HCT116 (cell line): Measurements from ENCODE around the gene TMEM44. TPM values are rescaled to one million over a fixed set of nuclear protein-coding genes. Genes with fewer than 3 reads are reported as not detected.

Source experiments
- ATAC-seq: fragments of 200-7000 bp; cut with Tn5 transposase; 2 replicates; pipeline ENCODE4 v1.9.1; 2020; ENCODE audit warnings: mild to moderate bottlenecking, moderate library complexity
- BruUV-seq: library from RNA; stranded (reverse); fragments of 400-500 nt; replicated peaks from 2 replicates; lab custom pipeline; 2021; lab: Mats Ljungman, UMichigan
- CTCF ChIA-PET: fragments of 300-600 bp; sonication (Branson Sonifier 250); formaldehyde crosslinking; loops from one replicate; lab custom pipeline; 2021; ENCODE audit warnings: antibody characterized with exemption; lab: Charles Lee
- POLR2A ChIA-PET: fragments of 300-600, 350-600 bp; sonication (Branson Sonifier 250); formaldehyde crosslinking; loops from one replicate; lab custom pipeline; 2021; ENCODE audit warnings: antibody characterized with exemption; lab: Charles Lee
- RAD21 ChIA-PET, 2 experiments: fragments of 300-600 bp; sonication (Branson Sonifier 250); formaldehyde crosslinking; loops; one replicate each; lab custom pipeline; 2023; ENCODE audit warnings: low total read pairs in 2 of 2; ENCODE audit not compliant: uncharacterized antibody in 2 of 2, unreplicated experiment in 2 of 2, low non-redundant PET in 1 of 2; lab: Charles Lee
- DNase-seq: peaks from one replicate; pipeline ENCODE4 v3.0.0-alpha.2; 2010; ENCODE audit warnings: low read depth, low spot score
- H2AFZ ChIP-seq: fragments of 200-600 bp; shearing (Covaris generic), sonication (generic); 2 replicates; pipeline ENCODE4 v1.6.1; 2017; ENCODE audit warnings: low read depth, mixed run types, mixed read lengths, antibody characterized with exemption, low read length; ENCODE audit not compliant: poor library complexity, severe bottlenecking
- H3K27ac ChIP-seq: 2 replicates; pipeline ENCODE4 v1.5.1; 2012; ENCODE audit warnings: low read depth, low read length
- H3K27me3 ChIP-seq: fragments of 200-600 bp; sonication (generic); 2 replicates; pipeline ENCODE4 v1.6.1; 2016; ENCODE audit warnings: mixed run types, low read length, mixed read lengths; ENCODE audit not compliant: insufficient read depth
- H3K36me3 ChIP-seq, 2 experiments: fragments of 200-500 bp in 1 of 2; fragments of 200-600 bp in 1 of 2; sonication (Bioruptor generic) in 1 of 2; sonication (generic) in 1 of 2; 2 replicates each; pipeline versions ENCODE4 v1.5.1 to v1.6.1; 2014 to 2016; ENCODE audit warnings: low read length in 2 of 2, inconsistent platforms in 1 of 2, mixed read lengths in 1 of 2, mixed run types in 1 of 2; ENCODE audit not compliant: insufficient read depth in 2 of 2, control insufficient read depth in 1 of 2
- H3K4me1 ChIP-seq, 2 experiments: fragments of 200-600 bp in 1 of 2; sonication (generic) in 1 of 2; 2 replicates each; pipeline versions ENCODE4 v1.5.1 to v1.6.1; 2012 to 2017; ENCODE audit warnings: low read length in 2 of 2, inconsistent platforms in 1 of 2, mild to moderate bottlenecking in 1 of 2, mixed read lengths in 1 of 2, mixed run types in 1 of 2, moderate library complexity in 1 of 2; ENCODE audit not compliant: insufficient read depth in 2 of 2, control insufficient read depth in 1 of 2
- H3K4me2 ChIP-seq: fragments of 200-600 bp; sonication (generic); 2 replicates; pipeline ENCODE4 v1.6.1; 2017; ENCODE audit warnings: mixed run types, low read length, mixed read lengths
- H3K4me3 ChIP-seq, 2 experiments: fragments of 200-600 bp in 1 of 2; sonication (generic) in 1 of 2; replicated peaks in 1 of 2; 2 replicates each; pipeline ENCODE4 v1.5.1; 2011 to 2016; ENCODE audit warnings: low read length in 2 of 2, control low read depth in 1 of 2, low read depth in 1 of 2, mild to moderate bottlenecking in 1 of 2, mixed read lengths in 1 of 2, mixed run types in 1 of 2
- H3K79me2 ChIP-seq: fragments of 200-600 bp; sonication (generic); 2 replicates; pipeline ENCODE4 v1.6.1; 2017; ENCODE audit warnings: mild to moderate bottlenecking, mixed run types, low read length, moderate library complexity, mixed read lengths; ENCODE audit not compliant: insufficient read depth
- H3K9ac ChIP-seq: fragments of 200-600 bp; sonication (generic); 2 replicates; pipeline ENCODE4 v1.6.1; 2016; ENCODE audit warnings: low read length, mixed read lengths
- H3K9me2 ChIP-seq: fragments of 200-600 bp; sonication (generic), shearing (Covaris generic); 2 replicates; pipeline ENCODE4 v1.6.1; 2017; ENCODE audit warnings: mixed run types, mild to moderate bottlenecking, moderate library complexity; ENCODE audit not compliant: insufficient read depth
- H3K9me3 ChIP-seq, 2 experiments: fragments of 200-500 bp in 1 of 2; fragments of 200-600 bp in 1 of 2; sonication (Bioruptor generic) in 1 of 2; sonication (generic) in 1 of 2; 2 replicates each; pipeline ENCODE4 v1.6.1; 2014 to 2017; ENCODE audit warnings: low read length in 2 of 2, mixed read lengths in 2 of 2, inconsistent platforms in 1 of 2, low read depth in 1 of 2, mild to moderate bottlenecking in 1 of 2, mixed run types in 1 of 2, moderate library complexity in 1 of 2; ENCODE audit not compliant: control insufficient read depth in 1 of 2, insufficient read depth in 1 of 2
- H4K20me1 ChIP-seq: fragments of 200-600 bp; sonication (generic), shearing (Covaris generic); 2 replicates; pipeline ENCODE4 v1.6.1; 2017; ENCODE audit warnings: mixed run types, mild to moderate bottlenecking, moderate library complexity; ENCODE audit not compliant: insufficient read depth
- ATF3 ChIP-seq: IDR thresholded peaks from 2 replicates; pipeline ENCODE4 v1.6.1; 2012
- CBX3 ChIP-seq: IDR thresholded peaks from 2 replicates; pipeline ENCODE4 v1.6.1; 2012; ENCODE audit warnings: low read depth
- CTCF ChIP-seq, 3 experiments: fragments of 200-600 bp in 1 of 3; sonication (generic) in 1 of 3; IDR thresholded peaks in 2 of 3; conservative IDR thresholded peaks in 1 of 3; 2 replicates each; pipeline ENCODE4 v1.5.1; 2012 to 2017; ENCODE audit warnings: low read depth in 2 of 3, low read length in 2 of 3, antibody characterized with exemption in 1 of 3, borderline replicate concordance in 1 of 3, control low read depth in 1 of 3, mild to moderate bottlenecking in 1 of 3, mixed read lengths in 1 of 3, mixed run types in 1 of 3, moderate library complexity in 1 of 3; ENCODE audit not compliant: insufficient read depth in 1 of 3
- EGR1 ChIP-seq: IDR thresholded peaks from 2 replicates; pipeline ENCODE4 v1.6.1; 2012; ENCODE audit warnings: low read depth
- ELF1 ChIP-seq: IDR thresholded peaks from 2 replicates; pipeline ENCODE4 v1.6.1; 2012; ENCODE audit warnings: low read depth, borderline replicate concordance
- EZH2phosphoT487 ChIP-seq: fragments of 200-600 bp; IDR thresholded peaks from 2 replicates; pipeline ENCODE4 v1.6.1; 2018; ENCODE audit warnings: antibody characterized with exemption, borderline replicate concordance
- FOSL1 ChIP-seq: IDR thresholded peaks from 2 replicates; pipeline ENCODE4 v1.6.1; 2012; ENCODE audit warnings: low read depth
- JUND ChIP-seq: IDR thresholded peaks from 2 replicates; pipeline ENCODE4 v1.6.1; 2012
- MAX ChIP-seq: IDR thresholded peaks from 2 replicates; pipeline ENCODE4 v1.6.1; 2012
- POLR2A ChIP-seq: IDR thresholded peaks from 2 replicates; pipeline ENCODE4 v1.7.0; 2011; ENCODE audit warnings: borderline replicate concordance; ENCODE audit not compliant: insufficient read depth, insufficient read length; ENCODE audit errors: extremely low read depth
- POLR2AphosphoS5 ChIP-seq: IDR thresholded peaks from 2 replicates; pipeline ENCODE4 v1.6.1; 2011; ENCODE audit warnings: mild to moderate bottlenecking, low read depth, low read length, moderate library complexity
- RAD21 ChIP-seq: IDR thresholded peaks from 2 replicates; pipeline ENCODE4 v1.6.1; 2012; ENCODE audit warnings: low read depth, mild to moderate bottlenecking
- REST ChIP-seq: IDR thresholded peaks from 2 replicates; pipeline ENCODE4 v1.6.1; 2012; ENCODE audit warnings: low read depth
- SIN3A ChIP-seq: IDR thresholded peaks from 2 replicates; pipeline ENCODE4 v1.6.1; 2012; ENCODE audit warnings: low read depth
- SRF ChIP-seq: IDR thresholded peaks from 2 replicates; pipeline ENCODE4 v1.6.1; 2012; ENCODE audit warnings: low read depth
- YY1 ChIP-seq: IDR thresholded peaks from 2 replicates; pipeline ENCODE4 v1.6.1; 2011; ENCODE audit warnings: low read length, low read depth, moderate library complexity, mild to moderate bottlenecking; ENCODE audit not compliant: insufficient replicate concordance; ENCODE audit errors: extremely low read depth
- ZBTB33 ChIP-seq: IDR thresholded peaks from 2 replicates; pipeline ENCODE4 v1.6.1; 2011; ENCODE audit warnings: mild to moderate bottlenecking, low read length, moderate library complexity; ENCODE audit not compliant: insufficient replicate concordance; ENCODE audit errors: extremely low read depth
- ZFX ChIP-seq: fragments of 450-650 bp; IDR thresholded peaks from 2 replicates; pipeline ENCODE4 v1.6.1; 2017
- intact Hi-C: fragments of 100-400 bp; cut with micrococcal nuclease; formaldehyde crosslinking; loops from 2 replicates; pipeline ENCODE4 v1.10.0; 2022
- total RNA-seq: library from RNA; stranded (reverse); gene quantifications from one replicate; pipeline ENCODE4 v1.2.1, GENCODE V29; 2021; ENCODE audit not compliant: unreplicated experiment

TMEM44 gene
- total RNA-seq, 1 experiment from 2014 or later, result 30.3 TPM

GRCh38 chr3:194549853-194550252, 83.4 kb downstream of the TMEM44 start:
- ChIA-PET POLR2A (no interaction called here), CTCF (no interaction called here), RAD21 (no interaction called here)
- no TSS peak for BruUV-seq
- H3K4me3 ChIP-seq, result no peak overlapping the region
- no peak overlapping the region for H3K9ac ChIP-seq
- no peaks in the 10 kb centered on the region for H3K4me1 ChIP-seq
- no peak overlapping the region for H2AFZ ChIP-seq
- intact Hi-C loops, result no loop called here
- H3K4me2 ChIP-seq, result no peak overlapping the region
- H3K36me3 ChIP-seq, result no peaks in the 10 kb centered on the region
- TF ChIP-seq SRF (no peak), EGR1 (no peak), JUND (no peak), EZH2phosphoT487 (no peak), ELF1 (no peak), YY1 (no peak), RAD21 (no peak), POLR2AphosphoS5 (no peak), REST (no peak), CBX3 (no peak), CTCF (IDR thresholded peaks at IDR 0.05 in 2 of 3, conservative IDR thresholded peaks at IDR 0.05 in 1 of 3; ENCODE audit: borderline replicate concordance in 1 of 3, insufficient read depth in 1 of 3, low read depth in 2 of 3, low read length in 2 of 3) (no peak), ZBTB33 (no peak), FOSL1 (no peak), ZFX (no peak), SIN3A (no peak), POLR2A (no peak), ATF3 (no peak), MAX (no peak)
- H4K20me1 ChIP-seq, result no peaks in the 10 kb centered on the region
- DNase-seq (no peak), ATAC-seq (no peak)
- H3K27me3 ChIP-seq, result no peaks in the 10 kb centered on the region
- H3K27ac ChIP-seq, result no peak overlapping the region
- no peaks in the 10 kb centered on the region for H3K9me2 ChIP-seq
- no peaks in the 10 kb centered on the region for H3K9me3 ChIP-seq
- no peaks in the 10 kb centered on the region for H3K79me2 ChIP-seq
